IMR-90 (cell line): ENCODE data around the gene GABPA.

Experiments used
- CTCF ChIP-seq: conservative IDR thresholded peaks from 2 replicates; pipeline ENCODE4 v1.5.1; 2012; ENCODE audit warnings: mild to moderate bottlenecking, low read depth, low read length, improper control_type of control experiment
- MXI1 ChIP-seq: IDR thresholded peaks from 2 replicates; pipeline ENCODE4 v1.6.1; 2012; ENCODE audit warnings: low read depth, mild to moderate bottlenecking, low read length, moderate library complexity, borderline replicate concordance
- POLR2A ChIP-seq: IDR thresholded peaks from 2 replicates; pipeline ENCODE4 v1.6.1; 2012; ENCODE audit warnings: mild to moderate bottlenecking, low read depth, low read length

DNA sequence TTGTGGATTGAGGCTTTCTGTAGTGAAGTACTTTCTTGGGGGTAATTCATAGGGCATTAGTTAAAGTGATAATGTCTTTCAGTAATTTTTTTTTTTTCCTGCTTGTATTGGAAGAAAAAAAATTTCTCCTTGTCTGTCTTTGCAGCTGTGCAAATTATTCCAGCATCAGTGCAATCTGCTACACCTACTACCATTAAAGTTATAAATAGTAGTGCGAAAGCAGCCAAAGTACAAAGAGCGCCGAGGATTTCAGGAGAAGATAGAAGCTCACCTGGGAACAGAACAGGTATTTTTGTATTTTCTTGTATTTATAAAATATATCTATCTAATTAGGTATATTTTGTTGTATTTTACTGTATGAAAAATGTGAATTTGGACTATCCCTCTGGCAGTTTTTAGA, 29.3 kb downstream of the GABPA start:
- TF ChIP-seq CTCF (no peak), POLR2A (no peak), MXI1 (no peak)
